Islet of Langerhans (tissue), 1 donor: ENCODE measurements around the gene FAAH.

Experiments used
- FAIRE-seq: peaks from one replicate; lab custom pipeline; 2011; peaks lifted over from hg19 to GRCh38; lab: Jason Lieb, UNC

FAAH gene

GRCh38 chr1:46401154-46401913 is 7.2 kb downstream of the FAAH start:
- FAIRE-seq: no peak

GRCh38 chr1:46401964-46402626 is 8.0 kb downstream of the FAAH start:
- FAIRE-seq: no peak

- FAIRE-seq: no peak
Measured at GRCh38 chr1:46403916-46404315, 9.8 kb downstream of the FAAH start.

GRCh38 chr1:46404482-46405196 is 10.5 kb downstream of the FAAH start:
- no peak for FAIRE-seq

- no peak for FAIRE-seq
Measured at GRCh38 chr1:46405197-46405555, 11.1 kb downstream of the FAAH start.

GRCh38 chr1:46405724-46406123 is 11.6 kb downstream of the FAAH start:
- FAIRE-seq: no peak

GRCh38 chr1:46406881-46407608 is 12.9 kb downstream of the FAAH start:
- no peak for FAIRE-seq

- FAIRE-seq: no peak
Measured at GRCh38 chr1:46407636-46408035, 13.5 kb downstream of the FAAH start.

GRCh38 chr1:46408356-46409062 is 14.4 kb downstream of the FAAH start:
- FAIRE-seq: no peak

GRCh38 chr1:46409063-46409372 is 14.9 kb downstream of the FAAH start:
- FAIRE-seq: no peak

- FAIRE-seq: no peak
Measured at GRCh38 chr1:46410156-46411009, 16.3 kb downstream of the FAAH start.

- FAIRE-seq: no peak
Measured at GRCh38 chr1:46411010-46411405, 16.9 kb downstream of the FAAH start.

GRCh38 chr1:46411601-46412341 is 17.7 kb downstream of the FAAH start:
- no peak for FAIRE-seq

- no peak for FAIRE-seq
Measured at GRCh38 chr1:46412893-46413595, 18.9 kb downstream of the FAAH start.

GRCh38 chr1:46413596-46413985 is 19.5 kb downstream of the FAAH start:
- no peak for FAIRE-seq

GRCh38 chr1:46415514-46415913 is 21.4 kb downstream of the FAAH start:
- no peak for FAIRE-seq

- no peak for FAIRE-seq
Measured at GRCh38 chr1:46418976-46419375, 24.9 kb downstream of the FAAH start.

- no peak for FAIRE-seq
Measured at GRCh38 chr1:46420533-46420915, 26.4 kb downstream of the FAAH start.

GRCh38 chr1:46421739-46422138 is 27.6 kb downstream of the FAAH start:
- FAIRE-seq: no peak

GRCh38 chr1:46422261-46422871 is 28.2 kb downstream of the FAAH start:
- FAIRE-seq: no peak
